Astrocyte (in vitro differentiated cells and primary cell): Measurements from ENCODE around the gene STK26. TPM values are rescaled to one million over a fixed set of nuclear protein-coding genes. Genes with fewer than 3 reads are reported as not detected.
"Not testable (repeated sequence)": the region's sequence is repeated elsewhere in the genome, so short reads cannot be mapped to it uniquely, and the experiment has no call there.

ENCODE experiments used
- DNase-seq: peaks from one replicate; pipeline ENCODE4 v3.0.0-alpha.2; 2010; ENCODE audit warnings: low read depth
- FAIRE-seq: peaks from 2 replicates; lab custom pipeline; 2011; peaks lifted over from hg19 to GRCh38; lab: Jason Lieb, UNC
- H2AFZ ChIP-seq: 2 replicates; pipeline ENCODE4 v1.6.0; 2012; ENCODE audit warnings: low read depth, low read length, inconsistent platforms
- H3K27ac ChIP-seq: 2 replicates; pipeline ENCODE4 v1.5.1; 2011; ENCODE audit warnings: low read depth, low read length, inconsistent platforms
- H3K27me3 ChIP-seq: 2 replicates; pipeline ENCODE4 v1.6.0; 2011; ENCODE audit warnings: low read length, inconsistent platforms; ENCODE audit not compliant: insufficient read depth
- H3K36me3 ChIP-seq: 2 replicates; pipeline ENCODE4 v1.5.1; 2011; ENCODE audit warnings: low read length, inconsistent platforms; ENCODE audit not compliant: insufficient read depth
- H3K4me1 ChIP-seq: 2 replicates; pipeline ENCODE4 v1.5.1; 2011; ENCODE audit warnings: low read length, inconsistent platforms; ENCODE audit not compliant: insufficient read depth
- H3K4me2 ChIP-seq: 2 replicates; pipeline ENCODE4 v1.6.0; 2012; ENCODE audit warnings: low read length, inconsistent platforms
- H3K4me3 ChIP-seq: 2 replicates; pipeline ENCODE4 v1.5.1; 2011; ENCODE audit warnings: low read depth, mild to moderate bottlenecking, low read length, inconsistent platforms; ENCODE audit not compliant: insufficient read depth
- H3K79me2 ChIP-seq: 2 replicates; pipeline ENCODE4 v1.6.0; 2012; ENCODE audit warnings: mild to moderate bottlenecking, low read length, inconsistent platforms; ENCODE audit not compliant: insufficient read depth
- H3K9ac ChIP-seq: 2 replicates; pipeline ENCODE4 v1.6.0; 2012; ENCODE audit warnings: mild to moderate bottlenecking, low read length, inconsistent platforms
- H3K9me3 ChIP-seq: 2 replicates; pipeline ENCODE4 v1.5.1; 2012; ENCODE audit warnings: low read depth, mild to moderate bottlenecking, low read length, inconsistent platforms; ENCODE audit not compliant: insufficient read depth
- H4K20me1 ChIP-seq: 2 replicates; pipeline ENCODE4 v1.6.0; 2012; ENCODE audit warnings: low read length, inconsistent platforms; ENCODE audit not compliant: insufficient read depth
- H3K27ac Mint-ChIP-seq: one replicate; pipeline ENCODE4 v1.8.0; 2021; ENCODE audit warnings: mild to moderate bottlenecking, mixed read lengths; ENCODE audit not compliant: unreplicated experiment
- H3K27me3 Mint-ChIP-seq: one replicate; pipeline ENCODE4 v1.8.0; 2021; ENCODE audit warnings: low read depth, mixed read lengths; ENCODE audit not compliant: unreplicated experiment
- H3K36me3 Mint-ChIP-seq: one replicate; pipeline ENCODE4 v1.8.0; 2021; ENCODE audit warnings: low read depth, mixed read lengths; ENCODE audit not compliant: unreplicated experiment
- H3K4me1 Mint-ChIP-seq: one replicate; pipeline ENCODE4 v1.8.0; 2021; ENCODE audit warnings: low read depth, mixed read lengths; ENCODE audit not compliant: unreplicated experiment
- H3K4me3 Mint-ChIP-seq: one replicate; pipeline ENCODE4 v1.8.0; 2021; ENCODE audit warnings: mild to moderate bottlenecking, moderate library complexity, mixed read lengths; ENCODE audit not compliant: unreplicated experiment
- H3K9me3 Mint-ChIP-seq: one replicate; pipeline ENCODE4 v1.8.0; 2021; ENCODE audit warnings: mild to moderate bottlenecking, mixed read lengths; ENCODE audit not compliant: unreplicated experiment
- EZH2 ChIP-seq: IDR thresholded peaks from 2 replicates; pipeline ENCODE4 v1.6.1; 2012; ENCODE audit warnings: mild to moderate bottlenecking, low read length, inconsistent platforms; ENCODE audit not compliant: insufficient read depth
- total RNA-seq: library from RNA; stranded (reverse); gene quantifications from 2 replicates; pipeline ENCODE4 v1.2.1, GENCODE V29; 2021
- TF ChIP-seq, protein P1 (sequence below): IDR thresholded peaks from 2 replicates; pipeline ENCODE4 v1.5.1; 2011; ENCODE audit warnings: low read depth, mild to moderate bottlenecking, inconsistent platforms, low read length, moderate library complexity; ENCODE audit not compliant: insufficient read depth

STK26 gene
- total RNA-seq, 1 donor from 2014 or later: 69.4 TPM

DNA sequence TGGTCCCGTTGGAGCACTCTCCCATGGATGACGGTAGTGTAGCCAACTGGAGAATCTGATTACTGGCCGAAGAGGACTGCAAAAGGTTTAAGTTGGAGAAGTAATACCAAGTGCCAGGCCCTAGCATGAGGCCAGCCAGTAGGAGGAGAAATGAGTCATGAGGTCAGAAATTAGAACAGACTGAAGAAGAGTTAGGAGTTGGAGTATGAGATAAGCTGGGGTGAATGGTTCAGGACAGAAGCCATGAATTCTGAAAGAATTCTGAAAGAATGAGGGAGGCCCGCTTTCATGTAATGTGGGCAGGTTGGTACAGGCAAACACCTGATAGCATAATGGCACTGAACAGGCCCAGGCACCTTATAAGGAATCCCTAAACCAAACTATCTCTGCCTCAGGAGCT lies 18.4 kb upstream of the STK26 start:
- Mint-ChIP-seq H3K36me3 (no peaks in the 10 kb centered on the region), H3K9me3 (no peaks in the 10 kb centered on the region), H3K4me1 (peaks cover 3% of the 10 kb centered on the region), H3K27me3 (no peaks in the 10 kb centered on the region), H3K27ac (no peak overlapping the region), H3K4me3 (no peak overlapping the region)
- H3K4me1 ChIP-seq: no peaks in the 10 kb centered on the region
- no peak overlapping the region for H3K27ac ChIP-seq
- no peak overlapping the region for H3K4me3 ChIP-seq
- no peak overlapping the region for H3K4me2 ChIP-seq
- no peaks in the 10 kb centered on the region for H3K9me3 ChIP-seq
- H3K79me2 ChIP-seq: no peaks in the 10 kb centered on the region
- no peaks in the 10 kb centered on the region for H3K27me3 ChIP-seq
- no peak overlapping the region for H3K9ac ChIP-seq
- FAIRE-seq (peak; percentile 23), DNase-seq (no peak)
- H3K36me3 ChIP-seq: no peaks in the 10 kb centered on the region
- TF ChIP-seq, protein P1, sequence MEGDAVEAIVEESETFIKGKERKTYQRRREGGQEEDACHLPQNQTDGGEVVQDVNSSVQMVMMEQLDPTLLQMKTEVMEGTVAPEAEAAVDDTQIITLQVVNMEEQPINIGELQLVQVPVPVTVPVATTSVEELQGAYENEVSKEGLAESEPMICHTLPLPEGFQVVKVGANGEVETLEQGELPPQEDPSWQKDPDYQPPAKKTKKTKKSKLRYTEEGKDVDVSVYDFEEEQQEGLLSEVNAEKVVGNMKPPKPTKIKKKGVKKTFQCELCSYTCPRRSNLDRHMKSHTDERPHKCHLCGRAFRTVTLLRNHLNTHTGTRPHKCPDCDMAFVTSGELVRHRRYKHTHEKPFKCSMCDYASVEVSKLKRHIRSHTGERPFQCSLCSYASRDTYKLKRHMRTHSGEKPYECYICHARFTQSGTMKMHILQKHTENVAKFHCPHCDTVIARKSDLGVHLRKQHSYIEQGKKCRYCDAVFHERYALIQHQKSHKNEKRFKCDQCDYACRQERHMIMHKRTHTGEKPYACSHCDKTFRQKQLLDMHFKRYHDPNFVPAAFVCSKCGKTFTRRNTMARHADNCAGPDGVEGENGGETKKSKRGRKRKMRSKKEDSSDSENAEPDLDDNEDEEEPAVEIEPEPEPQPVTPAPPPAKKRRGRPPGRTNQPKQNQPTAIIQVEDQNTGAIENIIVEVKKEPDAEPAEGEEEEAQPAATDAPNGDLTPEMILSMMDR: no peak
- TF ChIP-seq EZH2: no peak
- H4K20me1 ChIP-seq: no peaks in the 10 kb centered on the region
- H2AFZ ChIP-seq: no peak overlapping the region

DNA sequence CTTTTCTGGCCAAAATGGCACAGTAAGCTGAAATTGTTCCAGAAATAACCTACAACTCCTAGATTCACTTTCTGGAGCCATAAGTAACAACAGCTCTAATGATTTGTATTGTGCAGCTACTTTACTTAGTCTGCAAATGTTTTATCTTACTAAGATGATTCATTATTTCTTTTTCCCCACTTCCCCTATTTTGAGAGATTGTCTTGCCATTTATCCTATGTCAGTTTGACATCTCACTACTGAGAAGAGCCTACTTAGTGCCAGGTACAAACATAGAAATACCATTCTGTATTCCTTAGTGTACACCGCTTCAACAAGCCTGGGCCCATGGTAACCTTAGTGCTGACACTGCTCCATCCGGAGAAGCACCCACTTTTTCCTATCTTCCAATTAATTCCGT lies 13.8 kb upstream of the STK26 start:
- Histone ChIP-seq H2AFZ (no peak overlapping the region), H3K4me3 (no peak overlapping the region), H4K20me1 (no peaks in the 10 kb centered on the region), H3K4me2 (no peak overlapping the region), H3K79me2 (no peaks in the 10 kb centered on the region), H3K27me3 (no peaks in the 10 kb centered on the region), H3K9ac (no peak overlapping the region), H3K9me3 (no peaks in the 10 kb centered on the region), H3K27ac (no peak overlapping the region), H3K4me1 (no peaks in the 10 kb centered on the region), H3K36me3 (no peaks in the 10 kb centered on the region)
- H3K4me3 Mint-ChIP-seq: no peak overlapping the region
- FAIRE-seq: no peak
- TF ChIP-seq, protein P1: no peak
- TF ChIP-seq EZH2: no peak
- DNase-seq: no peak
- H3K9me3 Mint-ChIP-seq: no peaks in the 10 kb centered on the region
- H3K4me1 Mint-ChIP-seq: peaks cover 3% of the 10 kb centered on the region
- no peaks in the 10 kb centered on the region for H3K36me3 Mint-ChIP-seq
- H3K27ac Mint-ChIP-seq: no peak overlapping the region
- no peaks in the 10 kb centered on the region for H3K27me3 Mint-ChIP-seq

DNA sequence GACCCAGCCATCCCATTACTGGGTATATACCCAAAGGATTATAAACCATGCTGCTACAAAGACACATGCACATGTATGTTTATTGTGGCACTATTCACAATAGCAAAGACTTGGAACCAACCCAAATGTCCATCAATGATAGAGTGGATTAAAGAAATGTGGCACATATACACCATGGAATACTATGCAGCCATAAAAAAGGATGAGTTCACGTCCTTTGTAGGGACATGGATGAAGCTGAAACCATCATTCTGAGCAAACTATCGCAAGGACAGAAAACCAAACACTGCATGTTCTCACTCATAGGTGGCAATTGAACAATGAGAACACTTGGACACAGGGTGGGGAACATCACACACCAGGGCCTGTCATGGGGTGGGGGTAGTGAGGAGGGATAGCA lies 12.9 kb upstream of the STK26 start:
- H3K27ac ChIP-seq, H3K36me3 Mint-ChIP-seq, H3K27me3 Mint-ChIP-seq, H4K20me1 ChIP-seq, H3K27me3 ChIP-seq, FAIRE-seq, H3K9ac ChIP-seq, H2AFZ ChIP-seq, H3K9me3 Mint-ChIP-seq, H3K4me2 ChIP-seq, H3K9me3 ChIP-seq, H3K27ac Mint-ChIP-seq, H3K4me1 Mint-ChIP-seq, H3K4me3 Mint-ChIP-seq, H3K79me2 ChIP-seq, H3K4me3 ChIP-seq, H3K4me1 ChIP-seq, H3K36me3 ChIP-seq, DNase-seq: not testable (repeated sequence)
